ENCODE results near the gene SLC8A2. TPM values are rescaled to one million over a fixed set of nuclear protein-coding genes. Genes with fewer than 3 reads are reported as not detected.

Gene SLC8A2
- total and polyA plus RNA-seq, 3 donors from 2014 or later = 4.2 to 12.9 (median 5.0) TPM

GRCh38 chr19:47481460-47482052 lies 9.9 kb upstream of the SLC8A2 start:
- WGBS, 2 donors = 97 to 99% methylated on average over 4 of the region's 4 CpGs
- H3K27me3 ChIP-seq = no peaks in the 10 kb centered on the region
- intact Hi-C loops (cut with DNase I; ENCODE audit: low total_unique reads) = no loop called here
- no peak overlapping the region for H3K4me3 ChIP-seq
- H3K27ac ChIP-seq = no peak overlapping the region
- TF ChIP-seq POLR2A (IDR thresholded peaks at IDR 0.05) (no peak), CTCF (IDR thresholded peaks at IDR 0.05) (no peak)
- H3K9me3 ChIP-seq = no peaks in the 10 kb centered on the region
- no peak for DNase-seq
- no peaks in the 10 kb centered on the region for H3K36me3 ChIP-seq (ENCODE audit: low read depth, missing control alignments)
- peaks cover 6% of the 10 kb centered on the region for H3K4me1 ChIP-seq

DNA sequence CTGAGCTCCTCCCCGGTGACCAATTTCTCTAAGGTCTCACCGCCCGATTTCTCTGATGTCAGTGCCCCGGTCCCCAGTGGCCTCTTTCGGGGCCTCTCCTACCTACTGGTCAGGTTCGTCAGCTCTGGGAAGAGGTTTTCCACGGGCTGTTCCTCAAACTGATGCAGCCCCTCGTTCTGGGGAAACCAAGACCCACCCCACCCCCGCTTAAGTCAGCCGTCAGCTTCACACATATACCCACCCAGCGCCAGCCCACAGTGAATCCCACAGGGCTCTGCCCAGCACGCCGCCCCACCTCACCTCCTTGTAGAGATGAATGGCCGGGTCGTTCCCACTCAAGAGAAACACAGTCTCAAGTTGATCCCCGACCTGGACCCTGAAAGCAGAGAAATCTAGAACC lies 9.0 kb upstream of the SLC8A2 start:
- H3K9me3 ChIP-seq = no peaks in the 10 kb centered on the region
- intact Hi-C loops (cut with DNase I; ENCODE audit: low total_unique reads) = no loop called here

GRCh38 chr19:47479701-47480503 lies 8.2 kb upstream of the SLC8A2 start:
- intact Hi-C loops (cut with DNase I; ENCODE audit: low total_unique reads) = no loop called here
- Histone ChIP-seq H3K9me3 (no peaks in the 10 kb centered on the region), H3K4me3 (peak overlapping the region in 1 of 2 donors; percentile 24), H3K27me3 (no peaks in the 10 kb centered on the region), H3K4me1 (peaks cover 6% of the 10 kb centered on the region), H3K36me3 (ENCODE audit: low read depth, missing control alignments) (no peaks in the 10 kb centered on the region), H3K27ac (no peak overlapping the region)
- no peak for DNase-seq
- 21 to 36% methylated on average over 10 to 36 of the region's 39 CpGs for WGBS, 2 donors
- TF ChIP-seq CTCF (IDR thresholded peaks at IDR 0.05) = no peak
- TF ChIP-seq POLR2A (IDR thresholded peaks at IDR 0.05) = no peak

More for the DNA sequence above, 9.0 kb upstream of the SLC8A2 start:
- no peak for DNase-seq
- TF ChIP-seq POLR2A (IDR thresholded peaks at IDR 0.05) = no peak
- TF ChIP-seq CTCF (IDR thresholded peaks at IDR 0.05) = no peak
- H3K4me3 ChIP-seq = no peak overlapping the region
- no peaks in the 10 kb centered on the region for H3K27me3 ChIP-seq
- peaks cover 6% of the 10 kb centered on the region for H3K4me1 ChIP-seq
- no peaks in the 10 kb centered on the region for H3K36me3 ChIP-seq (ENCODE audit: low read depth, missing control alignments)
- no peak overlapping the region for H3K27ac ChIP-seq
- 68 to 70% methylated on average over 15 to 16 of the region's 16 CpGs for WGBS, 2 donors

GRCh38 chr19:47476438-47476972 lies 4.8 kb upstream of the SLC8A2 start:
- Histone ChIP-seq H3K4me3 (no peak overlapping the region), H3K36me3 (ENCODE audit: low read depth, missing control alignments) (no peaks in the 10 kb centered on the region), H3K4me1 (peaks cover 7% of the 10 kb centered on the region), H3K27me3 (no peaks in the 10 kb centered on the region), H3K27ac (no peak overlapping the region), H3K9me3 (no peaks in the 10 kb centered on the region)
- TF ChIP-seq CTCF (IDR thresholded peaks at IDR 0.05) (no peak), POLR2A (IDR thresholded peaks at IDR 0.05) (no peak)
- 89 to 91% methylated on average over 11 to 17 of the region's 17 CpGs for WGBS, 2 donors
- intact Hi-C loops (cut with DNase I; ENCODE audit: low total_unique reads) = no loop called here
- DNase-seq = no peak
